HG03066 (cell line): ENCODE results near the gene NFATC1.

Experiments used
- ATAC-seq: cut with Tn5 transposase; IDR thresholded peaks from one replicate; pipeline ENCODE4 v1.9.1; 2021; ENCODE audit warnings: low read depth; ENCODE audit not compliant: unreplicated experiment

Gene NFATC1

GRCh38 chr18:79512461-79513380, 117.0 kb downstream of the NFATC1 start:
- ATAC-seq = no peak

GRCh38 chr18:79513381-79514081, 117.8 kb downstream of the NFATC1 start:
- ATAC-seq = no peak

- ATAC-seq = no peak
Measured at GRCh38 chr18:79515331-79515730, 119.6 kb downstream of the NFATC1 start.

GRCh38 chr18:79515944-79516351, 120.2 kb downstream of the NFATC1 start:
- ATAC-seq = no peak

GRCh38 chr18:79516441-79516931, 120.8 kb downstream of the NFATC1 start:
- ATAC-seq = no peak

- ATAC-seq = no peak
Measured at GRCh38 chr18:79517341-79517740, 121.6 kb downstream of the NFATC1 start.

GRCh38 chr18:79518028-79518682, 122.4 kb downstream of the NFATC1 start:
- no peak for ATAC-seq

- no peak for ATAC-seq
Measured at GRCh38 chr18:79518683-79519128, 123.0 kb downstream of the NFATC1 start.

GRCh38 chr18:79519751-79520477, 124.2 kb downstream of the NFATC1 start:
- no peak for ATAC-seq

GRCh38 chr18:79520478-79521390, 125.0 kb downstream of the NFATC1 start:
- no peak for ATAC-seq

GRCh38 chr18:79521416-79522205, 125.9 kb downstream of the NFATC1 start:
- no peak for ATAC-seq

- ATAC-seq = no peak
Measured at GRCh38 chr18:79522451-79523205, 126.9 kb downstream of the NFATC1 start.

GRCh38 chr18:79523206-79523735, 127.5 kb downstream of the NFATC1 start:
- peak; percentile 43 for ATAC-seq

- ATAC-seq = peak; percentile 73
Measured at GRCh38 chr18:79523736-79524180, 128.0 kb downstream of the NFATC1 start.

- ATAC-seq = peak; percentile 32
Measured at GRCh38 chr18:79524181-79525078, 128.7 kb downstream of the NFATC1 start.
